Measurements from ENCODE around the gene CARNS1. TPM values are rescaled to one million over a fixed set of nuclear protein-coding genes. Genes with fewer than 3 reads are reported as not detected.
A peak's percentile ranks its signal among the peaks of the same experiment; 100 is the strongest.

Gene CARNS1
- total RNA-seq, 1 donor from 2014 or later: 2.7 TPM

DNA sequence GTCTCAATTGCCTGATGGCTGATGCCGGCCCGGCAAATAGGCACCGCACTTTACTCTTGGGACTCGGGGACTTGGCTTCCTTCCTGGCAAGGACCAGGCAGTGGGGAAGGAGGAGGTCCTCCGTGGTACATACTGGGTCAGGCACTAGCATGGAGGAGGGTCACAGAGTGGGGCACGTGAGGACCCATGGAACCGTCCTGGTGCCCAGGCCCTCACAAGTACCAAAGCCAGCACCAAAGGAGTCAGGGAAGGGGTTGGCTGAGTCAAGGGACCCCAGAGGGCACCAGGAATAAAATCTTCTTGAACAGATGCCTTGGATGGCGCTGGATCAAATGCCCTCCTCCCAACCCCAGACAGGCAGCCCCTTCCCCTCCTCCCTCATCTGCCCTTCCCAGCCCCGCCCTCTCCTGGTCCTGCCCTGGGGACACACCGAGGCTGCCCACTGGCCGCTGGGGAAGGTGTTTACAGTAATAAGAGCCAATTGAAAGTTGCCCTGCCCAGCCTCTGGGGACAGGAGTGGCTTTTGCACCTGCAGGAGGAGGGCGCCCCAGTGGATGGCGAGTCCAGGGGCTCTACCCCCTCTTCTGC, 5.6 kb upstream of the CARNS1 start:
- Histone ChIP-seq H3K4me1 (peaks cover 11% of the 10 kb centered on the region), H3K4me3 (peak overlapping the region; percentile 16), H3K9me3 (no peaks in the 10 kb centered on the region), H3K27ac (peak overlapping the region; percentile 65), H3K27me3 (no peaks in the 10 kb centered on the region), H3K36me3 (no peaks in the 10 kb centered on the region)
- TF ChIP-seq, protein P1, sequence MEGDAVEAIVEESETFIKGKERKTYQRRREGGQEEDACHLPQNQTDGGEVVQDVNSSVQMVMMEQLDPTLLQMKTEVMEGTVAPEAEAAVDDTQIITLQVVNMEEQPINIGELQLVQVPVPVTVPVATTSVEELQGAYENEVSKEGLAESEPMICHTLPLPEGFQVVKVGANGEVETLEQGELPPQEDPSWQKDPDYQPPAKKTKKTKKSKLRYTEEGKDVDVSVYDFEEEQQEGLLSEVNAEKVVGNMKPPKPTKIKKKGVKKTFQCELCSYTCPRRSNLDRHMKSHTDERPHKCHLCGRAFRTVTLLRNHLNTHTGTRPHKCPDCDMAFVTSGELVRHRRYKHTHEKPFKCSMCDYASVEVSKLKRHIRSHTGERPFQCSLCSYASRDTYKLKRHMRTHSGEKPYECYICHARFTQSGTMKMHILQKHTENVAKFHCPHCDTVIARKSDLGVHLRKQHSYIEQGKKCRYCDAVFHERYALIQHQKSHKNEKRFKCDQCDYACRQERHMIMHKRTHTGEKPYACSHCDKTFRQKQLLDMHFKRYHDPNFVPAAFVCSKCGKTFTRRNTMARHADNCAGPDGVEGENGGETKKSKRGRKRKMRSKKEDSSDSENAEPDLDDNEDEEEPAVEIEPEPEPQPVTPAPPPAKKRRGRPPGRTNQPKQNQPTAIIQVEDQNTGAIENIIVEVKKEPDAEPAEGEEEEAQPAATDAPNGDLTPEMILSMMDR (IDR thresholded peaks at IDR 0.05): no peak
- no peak for DNase-seq
- intact Hi-C loops (cut with DNase I): loop anchor here (10.0 kb wide), 1 partner anchor 95 kb away; the partner anchor contains the start of genes CDK2AP2 and PITPNM1
- peak; percentile 44 for ATAC-seq

DNA sequence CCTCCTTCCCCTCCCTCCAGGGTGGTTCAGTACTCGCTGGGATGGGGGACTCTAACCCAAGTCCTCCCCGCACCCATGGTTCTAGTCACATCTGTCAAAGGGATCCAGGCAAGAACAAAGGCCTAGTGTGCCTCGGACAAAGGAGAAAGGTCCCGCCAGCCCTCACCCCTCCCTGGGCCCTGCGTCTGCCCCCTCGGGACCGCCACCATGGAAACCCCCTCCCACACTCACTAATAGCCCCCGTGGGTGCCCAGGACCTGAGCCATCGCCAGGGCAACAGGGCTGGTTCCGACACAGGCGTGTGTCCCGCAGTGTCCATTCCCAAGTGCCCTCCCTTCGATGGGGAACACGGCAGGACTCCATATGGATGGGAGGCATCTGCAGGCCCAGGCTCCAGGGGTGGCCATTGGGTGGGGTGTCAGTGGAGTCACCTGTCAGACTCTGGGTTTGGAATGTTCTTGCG, 5.1 kb upstream of the CARNS1 start:
- H3K4me3 ChIP-seq: no peak overlapping the region
- no peaks in the 10 kb centered on the region for H3K27me3 ChIP-seq
- H3K9me3 ChIP-seq: no peaks in the 10 kb centered on the region
- no peak overlapping the region for H3K27ac ChIP-seq
- peaks cover 16% of the 10 kb centered on the region for H3K4me1 ChIP-seq
- DNase-seq: no peak
- intact Hi-C loops (cut with DNase I): no loop called here
- no peaks in the 10 kb centered on the region for H3K36me3 ChIP-seq
- ATAC-seq: no peak
- TF ChIP-seq, protein P1 (IDR thresholded peaks at IDR 0.05): no peak

DNA sequence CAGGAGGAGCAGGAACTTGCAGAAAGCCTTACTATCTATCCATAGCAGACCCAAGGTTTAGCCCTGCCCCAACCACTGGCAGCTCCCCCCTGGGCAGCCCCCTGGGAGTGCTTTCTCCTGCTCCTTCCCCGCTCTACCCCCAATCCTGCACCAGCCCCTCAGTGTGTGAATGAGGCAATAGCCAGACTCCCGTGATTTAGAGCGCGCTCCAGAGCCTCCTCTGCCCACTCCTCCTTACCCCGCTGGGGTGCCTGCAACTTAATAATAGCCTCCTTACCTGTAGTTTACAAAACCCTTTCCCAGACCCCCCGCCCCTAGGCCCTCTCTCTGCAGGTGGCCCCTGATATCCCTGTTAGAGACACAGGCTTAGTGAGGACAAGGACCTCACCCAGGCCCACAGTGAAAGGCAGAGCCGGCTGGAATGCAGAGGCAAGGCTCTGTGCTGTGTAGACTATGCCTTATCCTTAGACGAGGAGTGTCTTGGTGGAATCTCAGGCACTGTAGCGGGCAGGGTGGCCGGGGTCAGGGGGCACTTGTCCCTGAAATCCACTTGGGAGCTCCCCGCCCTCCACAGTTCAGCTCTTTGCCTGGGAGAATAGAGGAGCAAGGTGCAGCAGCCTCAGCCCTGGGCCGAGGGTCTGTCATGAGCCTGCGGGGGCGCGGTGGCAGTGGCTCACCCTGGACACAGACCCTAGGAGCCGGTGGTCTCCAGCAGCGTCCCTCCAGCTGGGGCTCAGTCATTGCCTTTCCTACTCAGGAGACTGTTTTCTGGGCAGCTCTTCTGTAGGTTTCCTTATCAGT, 4.3 kb upstream of the CARNS1 start:
- H3K27ac ChIP-seq: no peak overlapping the region
- no peaks in the 10 kb centered on the region for H3K36me3 ChIP-seq
- TF ChIP-seq, protein P1 (IDR thresholded peaks at IDR 0.05): no peak
- DNase-seq (no peak), ATAC-seq (no peak)
- intact Hi-C loops (cut with DNase I): no loop called here
- no peaks in the 10 kb centered on the region for H3K9me3 ChIP-seq
- H3K4me1 ChIP-seq: peaks cover 20% of the 10 kb centered on the region
- no peak overlapping the region for H3K4me3 ChIP-seq
- no peaks in the 10 kb centered on the region for H3K27me3 ChIP-seq

DNA sequence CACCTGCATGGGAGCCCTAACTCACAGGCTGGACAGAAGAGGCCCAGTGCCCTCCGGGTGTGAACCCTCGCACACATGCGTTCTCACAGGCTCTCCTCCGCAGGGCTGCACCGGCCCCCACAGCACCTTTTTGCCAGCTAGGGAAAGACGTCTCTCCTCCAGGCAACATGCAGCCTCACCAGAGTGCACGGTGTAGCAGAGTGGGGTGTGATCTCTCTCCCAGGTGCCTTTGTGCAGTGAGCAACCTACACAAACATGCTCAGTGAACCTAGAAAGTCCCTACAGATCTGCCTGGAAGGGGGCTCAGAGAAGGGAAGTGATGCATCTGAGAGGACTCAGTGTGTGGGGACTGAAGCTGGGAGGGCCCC, 3.7 kb upstream of the CARNS1 start:
- no peak for ATAC-seq
- Histone ChIP-seq H3K4me1 (peaks cover 23% of the 10 kb centered on the region), H3K36me3 (no peaks in the 10 kb centered on the region), H3K9me3 (no peaks in the 10 kb centered on the region), H3K27ac (no peak overlapping the region), H3K27me3 (no peaks in the 10 kb centered on the region), H3K4me3 (no peak overlapping the region)
- intact Hi-C loops (cut with DNase I): no loop called here
- TF ChIP-seq, protein P1 (IDR thresholded peaks at IDR 0.05): no peak
- DNase-seq: no peak

DNA sequence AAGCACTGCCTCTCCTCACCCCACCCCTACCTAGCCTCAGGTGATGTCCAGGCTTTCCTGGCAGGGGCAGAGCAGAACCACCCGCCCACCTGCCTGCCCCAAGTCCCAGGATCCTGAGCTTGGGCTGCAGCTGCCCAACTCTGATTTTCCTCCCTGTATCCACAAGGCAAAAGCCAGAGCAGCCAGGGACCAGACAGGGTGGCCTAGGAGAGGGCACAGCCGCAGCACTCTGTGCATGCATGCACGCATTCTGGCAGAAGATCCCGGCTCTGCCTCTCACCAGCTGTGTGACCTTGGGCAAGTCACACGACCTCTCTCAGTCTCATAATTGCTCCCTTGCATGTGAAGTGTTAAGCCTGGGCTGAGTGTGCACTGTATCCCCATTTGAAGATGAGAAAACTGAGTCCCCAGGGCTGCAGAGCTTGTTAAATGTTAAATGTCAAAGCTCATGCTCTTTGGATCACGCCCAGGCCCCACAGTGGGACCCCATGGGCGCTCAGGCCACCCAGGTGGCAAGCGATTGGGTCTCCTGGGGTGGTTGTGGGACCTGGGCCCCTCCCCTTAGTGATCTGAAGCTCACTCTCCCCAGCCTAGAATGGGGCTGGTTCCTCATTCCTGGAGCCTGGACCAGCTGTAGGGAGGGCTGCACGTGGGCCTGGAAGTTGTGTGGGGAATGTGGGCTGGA, 2.8 kb upstream of the CARNS1 start:
- peaks cover 27% of the 10 kb centered on the region for H3K4me1 ChIP-seq
- intact Hi-C loops (cut with DNase I): no loop called here
- H3K9me3 ChIP-seq: no peaks in the 10 kb centered on the region

More for the DNA sequence above, 2.8 kb upstream of the CARNS1 start:
- Histone ChIP-seq H3K27me3 (no peaks in the 10 kb centered on the region), H3K4me3 (no peak overlapping the region), H3K36me3 (no peaks in the 10 kb centered on the region), H3K27ac (no peak overlapping the region)
- DNase-seq (no peak), ATAC-seq (no peak)
- TF ChIP-seq, protein P1 (IDR thresholded peaks at IDR 0.05): no peak
